Duodenal mucosa (tissue), 2 donors: Measurements from ENCODE around the gene NKX2-2.
"Not testable (repeated sequence)": the region's sequence is repeated elsewhere in the genome, so short reads cannot be mapped to it uniquely, and the experiment has no call there.

Experiments used
- H3K27ac ChIP-seq: one replicate; pipeline ENCODE4 v1.7.0; 2013; ENCODE audit warnings: low read depth, low read length
- H3K27me3 ChIP-seq, 2 donors: one replicate each; pipeline ENCODE4 v1.7.0; 2013; ENCODE audit warnings: low read length in 2 of 2, control low read depth in 1 of 2; ENCODE audit not compliant: insufficient read depth in 2 of 2, control insufficient read depth in 1 of 2
- H3K36me3 ChIP-seq, 2 donors: one replicate each; pipeline ENCODE4 v1.7.0; 2013; ENCODE audit warnings: low read length in 2 of 2, control low read depth in 1 of 2; ENCODE audit not compliant: insufficient read depth in 2 of 2, control insufficient read depth in 1 of 2
- H3K4me1 ChIP-seq, 2 donors: one replicate each; pipeline ENCODE4 v1.7.0; 2013; ENCODE audit warnings: low read length in 2 of 2, control low read depth in 1 of 2; ENCODE audit not compliant: insufficient read depth in 2 of 2, control insufficient read depth in 1 of 2
- H3K4me3 ChIP-seq, 2 donors: one replicate each; pipeline ENCODE4 v1.7.0; 2013; ENCODE audit warnings: low read length in 2 of 2, low read depth in 1 of 2
- H3K9ac ChIP-seq, 2 donors: one replicate each; pipeline ENCODE4 v1.7.0; 2013; ENCODE audit warnings: low read length in 2 of 2, low read depth in 1 of 2
- H3K9me3 ChIP-seq, 2 donors: one replicate each; pipeline ENCODE4 v1.7.0; 2013; ENCODE audit warnings: low read length in 2 of 2, control low read depth in 1 of 2; ENCODE audit not compliant: control insufficient read depth in 1 of 2

NKX2-2 gene

DNA sequence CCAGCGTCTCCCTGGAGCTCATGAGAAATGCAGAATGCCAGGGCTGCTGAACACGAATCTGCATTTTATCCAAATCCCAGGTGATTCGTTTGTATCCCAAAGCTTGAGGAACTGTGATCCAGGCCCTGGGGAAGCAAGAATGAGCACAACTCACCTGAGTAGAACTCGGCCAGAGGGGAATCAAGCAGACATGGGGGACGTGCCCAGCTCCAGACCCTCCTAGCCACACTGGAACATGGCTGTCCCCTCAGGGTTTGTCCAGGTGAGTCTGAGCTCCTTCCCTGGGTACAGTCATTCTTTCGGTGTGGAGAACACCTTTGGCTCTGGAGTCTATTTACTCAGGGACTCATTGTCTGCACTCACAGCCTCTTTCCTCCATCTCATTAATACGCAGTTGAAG, 13.3 kb downstream of the NKX2-2 start:
- Histone ChIP-seq H3K4me1 (peaks cover 3 to 4% of the 10 kb centered on the region in 2 donors), H3K9me3 (no peaks in the 10 kb centered on the region), H3K27me3 (peaks cover 24 to 45% of the 10 kb centered on the region in 2 donors), H3K4me3 (no peak overlapping the region), H3K36me3 (no peaks in the 10 kb centered on the region), H3K27ac (no peak overlapping the region), H3K9ac (no peak overlapping the region)

DNA sequence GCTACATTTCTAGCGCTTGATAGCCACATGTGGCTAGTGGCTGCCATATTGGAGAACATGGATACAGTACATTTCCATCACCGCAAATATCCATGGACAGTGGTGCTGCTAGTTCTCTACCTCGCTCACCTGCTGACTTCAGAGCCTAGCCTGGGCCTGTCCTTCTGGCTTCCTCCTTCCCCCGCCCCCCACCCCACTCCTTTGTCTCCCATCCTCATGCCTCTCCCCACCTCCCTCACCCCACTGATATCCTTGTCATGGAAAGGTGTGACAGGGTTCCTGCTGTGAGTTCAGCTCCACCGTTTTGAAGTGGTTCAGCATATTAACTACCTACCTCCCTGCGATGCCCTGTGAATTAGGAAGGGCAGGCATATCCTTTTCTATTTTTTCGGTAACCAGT, 14.2 kb downstream of the NKX2-2 start:
- Histone ChIP-seq H3K27me3 (peaks cover 14 to 35% of the 10 kb centered on the region in 2 donors), H3K36me3 (no peaks in the 10 kb centered on the region), H3K9me3 (no peaks in the 10 kb centered on the region), H3K4me1 (no peaks in the 10 kb centered on the region), H3K27ac (no peak overlapping the region), H3K4me3 (no peak overlapping the region), H3K9ac (no peak overlapping the region)

DNA sequence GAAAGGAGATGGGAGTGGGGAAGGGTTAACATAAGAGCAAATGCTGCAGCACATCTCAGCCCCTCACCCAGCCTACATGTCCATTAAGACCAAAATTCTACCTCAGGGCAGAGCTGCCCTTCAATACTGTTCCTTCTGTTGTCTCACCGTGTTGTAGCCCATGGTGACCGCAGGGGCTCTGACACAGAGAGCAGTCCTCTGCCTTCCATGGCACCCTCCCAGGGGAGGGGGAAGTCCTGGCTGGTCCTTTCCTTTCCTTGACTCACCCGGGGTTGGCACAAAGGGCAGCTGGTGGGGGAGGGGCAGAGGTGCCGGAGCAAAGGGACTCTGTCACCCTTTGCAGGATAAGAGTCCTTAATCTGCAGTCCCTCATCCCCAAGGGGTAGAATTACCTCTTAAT, 15.2 kb downstream of the NKX2-2 start:
- H3K27ac ChIP-seq = no peak overlapping the region
- peaks cover 11 to 28% of the 10 kb centered on the region in 2 donors for H3K27me3 ChIP-seq
- H3K9ac ChIP-seq = no peak overlapping the region

DNA sequence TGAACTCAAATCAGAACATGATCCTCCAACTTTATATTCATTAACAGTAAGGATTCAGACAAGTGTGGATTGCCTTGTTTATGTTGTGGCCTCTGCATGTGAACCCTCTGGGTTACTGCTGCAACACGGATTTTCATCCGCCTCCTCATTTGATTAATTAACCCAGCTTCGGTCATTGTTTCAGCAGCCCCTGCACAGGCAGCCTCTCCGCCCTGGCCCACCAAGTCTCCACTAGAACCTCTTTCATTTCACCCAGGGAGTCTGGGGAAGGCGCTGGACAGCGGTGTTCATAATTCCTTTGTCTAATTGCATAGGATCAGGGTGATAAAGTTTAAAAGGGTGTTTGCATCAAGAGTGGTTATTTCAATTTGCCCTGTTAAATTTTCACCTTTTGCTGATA, 15.7 kb downstream of the NKX2-2 start:
- Histone ChIP-seq H3K27me3 (peaks cover 8 to 25% of the 10 kb centered on the region in 2 donors), H3K4me3 (no peak overlapping the region)

More for the DNA sequence above, 15.2 kb downstream of the NKX2-2 start:
- no peaks in the 10 kb centered on the region for H3K9me3 ChIP-seq
- no peaks in the 10 kb centered on the region for H3K4me1 ChIP-seq
- no peaks in the 10 kb centered on the region for H3K36me3 ChIP-seq
- H3K4me3 ChIP-seq = no peak overlapping the region

DNA sequence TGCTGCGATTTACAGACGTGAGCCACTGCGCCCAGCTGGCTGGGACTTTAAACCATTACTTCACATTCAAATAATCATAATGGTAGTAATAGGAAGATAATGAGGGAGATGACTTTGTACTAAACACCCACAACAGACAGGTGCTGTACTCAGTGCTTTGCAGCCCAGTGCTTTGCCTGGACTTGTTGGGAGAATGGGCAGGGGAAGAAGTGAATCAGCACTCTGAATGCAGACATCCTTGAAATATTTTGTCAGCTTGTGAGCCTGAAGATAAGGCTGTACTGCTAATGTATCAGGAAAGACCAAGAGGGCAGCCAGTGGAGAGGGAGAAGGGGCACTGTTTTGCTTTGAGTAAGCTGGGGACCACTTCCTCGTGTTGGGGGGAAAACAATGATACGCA, 17.4 kb downstream of the NKX2-2 start:
- Histone ChIP-seq H3K36me3 (no peaks in the 10 kb centered on the region), H3K27me3 (peaks cover 7 to 26% of the 10 kb centered on the region in 2 donors), H3K27ac (no peak overlapping the region), H3K4me1 (no peaks in the 10 kb centered on the region), H3K9me3 (no peaks in the 10 kb centered on the region), H3K9ac (no peak overlapping the region), H3K4me3 (no peak overlapping the region)

More for the DNA sequence above, 15.7 kb downstream of the NKX2-2 start:
- Histone ChIP-seq H3K4me1 (no peaks in the 10 kb centered on the region), H3K9me3 (no peaks in the 10 kb centered on the region), H3K27ac (no peak overlapping the region), H3K9ac (no peak overlapping the region), H3K36me3 (no peaks in the 10 kb centered on the region)

DNA sequence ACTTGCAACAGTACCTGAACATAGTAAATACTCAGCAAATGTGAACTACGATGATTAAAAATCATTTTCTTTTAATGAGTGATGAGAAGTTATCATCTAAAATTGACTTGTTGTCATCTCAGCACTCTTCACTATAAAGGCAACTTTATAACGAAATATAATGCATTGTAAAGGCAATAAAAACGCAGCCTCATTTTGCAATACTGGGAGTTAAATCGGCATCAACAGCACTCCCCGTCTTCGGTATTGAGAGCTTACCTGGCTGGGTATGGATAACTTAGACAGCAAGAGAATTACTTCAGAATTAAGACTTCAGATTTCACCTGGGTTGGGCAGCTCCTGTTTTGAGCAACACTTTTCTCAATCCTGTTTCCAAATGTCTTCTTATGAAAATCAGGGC, 20.8 kb downstream of the NKX2-2 start:
- Histone ChIP-seq H3K4me3 (no peak overlapping the region), H3K9ac (no peak overlapping the region), H3K4me1 (no peaks in the 10 kb centered on the region), H3K9me3 (no peaks in the 10 kb centered on the region), H3K27me3 (peaks cover 3 to 21% of the 10 kb centered on the region in 2 donors), H3K27ac (no peak overlapping the region), H3K36me3 (no peaks in the 10 kb centered on the region)

DNA sequence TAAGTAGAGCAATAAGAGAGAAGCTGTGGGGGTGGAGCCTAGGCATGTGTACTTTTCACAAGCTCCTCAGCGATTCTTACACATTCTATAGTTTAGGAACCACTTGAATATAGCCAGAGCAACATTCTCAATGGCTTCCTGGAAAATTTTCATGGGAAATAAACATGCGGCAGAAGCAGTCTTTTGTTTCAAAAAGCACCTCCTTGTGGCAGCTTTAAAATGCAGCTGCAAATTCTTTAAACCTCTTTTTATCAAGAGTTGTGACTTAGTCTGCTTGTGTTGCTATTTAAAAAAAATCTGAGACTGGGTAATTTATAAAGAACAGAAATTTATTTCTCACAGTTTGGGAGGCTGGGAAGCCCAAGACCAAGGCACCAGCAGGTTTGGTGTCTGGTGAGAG, 23.8 kb downstream of the NKX2-2 start:
- Histone ChIP-seq H3K27ac (no peak overlapping the region), H3K27me3 (peaks cover 3 to 21% of the 10 kb centered on the region in 2 donors), H3K4me1 (no peaks in the 10 kb centered on the region), H3K9ac (no peak overlapping the region), H3K9me3 (no peaks in the 10 kb centered on the region), H3K4me3 (no peak overlapping the region), H3K36me3 (no peaks in the 10 kb centered on the region)

DNA sequence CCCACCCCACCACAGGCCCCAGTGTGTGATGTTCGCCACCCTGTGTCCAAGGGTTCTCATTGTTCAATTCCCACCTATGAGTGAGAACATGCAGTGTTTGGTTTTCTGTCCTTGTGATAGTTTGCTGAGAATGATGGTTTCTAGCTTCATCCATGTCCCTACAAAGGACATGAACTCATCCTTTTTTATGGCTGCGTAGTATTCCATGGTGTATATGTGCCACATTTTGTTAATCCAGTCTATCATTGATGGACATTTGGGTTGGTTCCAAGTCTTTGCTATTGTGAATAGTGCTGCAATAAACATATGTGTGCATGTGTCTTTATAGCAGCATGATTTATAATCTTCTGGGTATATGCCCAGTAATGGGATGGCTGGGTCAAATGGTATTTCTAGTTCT, 33.7 kb downstream of the NKX2-2 start:
- not testable (repeated sequence) for H3K27ac ChIP-seq, H3K9ac ChIP-seq, H3K36me3 ChIP-seq, H3K27me3 ChIP-seq, H3K4me3 ChIP-seq, H3K9me3 ChIP-seq, H3K4me1 ChIP-seq

DNA sequence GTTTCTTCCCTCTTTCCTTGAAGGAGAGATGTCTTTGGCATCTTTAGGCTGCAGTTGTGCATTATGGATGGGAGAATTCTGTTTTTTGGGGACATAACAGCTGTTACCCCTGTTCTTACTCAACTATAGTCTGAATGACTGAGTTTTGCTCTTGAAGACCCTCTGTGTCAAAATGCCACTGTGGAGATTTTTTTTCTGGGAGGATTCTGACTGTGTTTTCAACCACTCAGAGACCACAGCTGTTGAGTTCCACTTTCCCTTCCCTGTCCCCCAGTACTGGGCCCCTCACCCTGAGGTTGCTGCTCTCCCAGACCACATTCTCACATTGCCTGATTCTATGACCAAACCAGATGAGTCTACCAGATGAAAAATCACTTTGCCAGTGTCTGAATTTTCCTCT, 48.1 kb downstream of the NKX2-2 start:
- Histone ChIP-seq H3K36me3 (no peaks in the 10 kb centered on the region), H3K4me3 (no peak overlapping the region), H3K9ac (no peak overlapping the region), H3K27me3 (no peaks in the 10 kb centered on the region), H3K4me1 (no peaks in the 10 kb centered on the region), H3K9me3 (peaks cover 0 to 4% of the 10 kb centered on the region in 2 donors), H3K27ac (no peak overlapping the region)

DNA sequence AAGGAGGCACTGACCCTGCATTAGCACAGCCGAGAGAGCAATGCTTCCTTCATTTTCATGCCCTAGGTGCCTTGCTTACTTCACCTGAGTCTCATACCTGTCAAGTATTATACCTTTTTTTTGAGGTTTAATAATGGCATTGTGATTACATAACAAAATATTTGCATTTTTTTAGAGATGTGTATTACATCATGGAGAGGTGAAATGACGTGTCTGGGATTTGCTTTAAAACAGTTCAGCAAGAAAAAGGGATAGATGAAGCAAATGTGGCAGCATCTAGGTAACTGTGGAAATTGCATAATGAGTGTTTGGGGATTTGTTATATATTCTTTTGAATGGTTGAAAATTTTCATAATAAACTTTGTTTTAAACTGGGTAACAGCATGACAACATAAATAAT, 48.9 kb downstream of the NKX2-2 start:
- H3K36me3 ChIP-seq = no peaks in the 10 kb centered on the region
- H3K27ac ChIP-seq = no peak overlapping the region
- no peak overlapping the region for H3K9ac ChIP-seq
- no peaks in the 10 kb centered on the region for H3K27me3 ChIP-seq
- H3K4me1 ChIP-seq = no peaks in the 10 kb centered on the region
- no peak overlapping the region for H3K4me3 ChIP-seq
- peaks cover 0 to 4% of the 10 kb centered on the region in 2 donors for H3K9me3 ChIP-seq
